GM21529 (cell line): ENCODE data around the gene EGR1.
A peak's percentile ranks its signal among the peaks of the same experiment; 100 is the strongest.

ENCODE experiments used
- ATAC-seq: cut with Tn5 transposase; IDR thresholded peaks from one replicate; pipeline ENCODE4 v1.9.1; 2021; ENCODE audit not compliant: unreplicated experiment

The EGR1 gene

GRCh38 chr5:138452720-138453119, 12.6 kb upstream of the EGR1 start:
- no peak for ATAC-seq

- no peak for ATAC-seq
Observed at GRCh38 chr5:138453590-138453989, 11.7 kb upstream of the EGR1 start.

GRCh38 chr5:138454121-138454520, 11.2 kb upstream of the EGR1 start:
- no peak for ATAC-seq

- no peak for ATAC-seq
Observed at GRCh38 chr5:138455232-138455930, 9.9 kb upstream of the EGR1 start.

- ATAC-seq: no peak
Observed at GRCh38 chr5:138457531-138458275, 7.6 kb upstream of the EGR1 start.

GRCh38 chr5:138458384-138458783, 6.9 kb upstream of the EGR1 start:
- no peak for ATAC-seq

- ATAC-seq: no peak
Observed at GRCh38 chr5:138458856-138459255, 6.4 kb upstream of the EGR1 start.

GRCh38 chr5:138459311-138459933, 5.9 kb upstream of the EGR1 start:
- peak; percentile 33 for ATAC-seq

- ATAC-seq: no peak
Observed at GRCh38 chr5:138460032-138460693, 5.1 kb upstream of the EGR1 start.

GRCh38 chr5:138461343-138462125, 3.7 kb upstream of the EGR1 start:
- ATAC-seq: no peak

- ATAC-seq: no peak
Observed at GRCh38 chr5:138463419-138464007, 1.8 kb upstream of the EGR1 start.

- ATAC-seq: peak; percentile 53
Observed at GRCh38 chr5:138464008-138464387, 1.3 kb upstream of the EGR1 start.

GRCh38 chr5:138464388-138465260, 655 bp upstream of the EGR1 start:
- ATAC-seq: peak; percentile 75

GRCh38 chr5:138466125-138466899, 1.0 kb downstream of the EGR1 start:
- ATAC-seq: no peak

- ATAC-seq: no peak
Observed at GRCh38 chr5:138466900-138467710, 1.8 kb downstream of the EGR1 start.

GRCh38 chr5:138467711-138468132, 2.4 kb downstream of the EGR1 start:
- no peak for ATAC-seq

GRCh38 chr5:138468133-138468965, 3.1 kb downstream of the EGR1 start:
- no peak for ATAC-seq
